Measurements from ENCODE around the gene AZIN2. TPM values are rescaled to one million over a fixed set of nuclear protein-coding genes. Genes with fewer than 3 reads are reported as not detected.
"Not testable (repeated sequence)": the region's sequence is repeated elsewhere in the genome, so short reads cannot be mapped to it uniquely, and the experiment has no call there.

AZIN2 gene
- total RNA-seq, 1 donor from 2014 or later = 0.55 TPM

GRCh38 chr1:33124647-33125046, 43.7 kb downstream of the AZIN2 start:
- not testable (repeated sequence) for ATAC-seq; DNase-seq (ENCODE audit: low spot score)

- DNase-seq (ENCODE audit: low spot score) (no peak), ATAC-seq (no peak)
Observed at GRCh38 chr1:33126411-33127000, 45.6 kb downstream of the AZIN2 start.

GRCh38 chr1:33127001-33127823, 46.3 kb downstream of the AZIN2 start:
- ATAC-seq = peak; percentile 98
- DNase-seq (ENCODE audit: low spot score) = peak; percentile 100

GRCh38 chr1:33128781-33129180, 47.8 kb downstream of the AZIN2 start:
- ATAC-seq = no peak
- peak; percentile 18 for DNase-seq (ENCODE audit: low spot score)

- no peak for ATAC-seq
- DNase-seq (ENCODE audit: low spot score) = peak; percentile 21
Observed at GRCh38 chr1:33130297-33130696, 49.3 kb downstream of the AZIN2 start.

GRCh38 chr1:33131191-33131590, 50.2 kb downstream of the AZIN2 start:
- DNase-seq (ENCODE audit: low spot score) = peak; percentile 7
- no peak for ATAC-seq

GRCh38 chr1:33132549-33132948, 51.6 kb downstream of the AZIN2 start:
- ATAC-seq = no peak

GRCh38 chr1:33133478-33134105, 52.6 kb downstream of the AZIN2 start:
- DNase-seq (ENCODE audit: low spot score) (no peak), ATAC-seq (no peak)

More at GRCh38 chr1:33132549-33132948, 51.6 kb downstream of the AZIN2 start:
- no peak for DNase-seq (ENCODE audit: low spot score)

GRCh38 chr1:33136041-33136440, 55.1 kb downstream of the AZIN2 start:
- not testable (repeated sequence) for DNase-seq (ENCODE audit: low spot score); ATAC-seq

GRCh38 chr1:33137800-33138199, 56.8 kb downstream of the AZIN2 start:
- DNase-seq (ENCODE audit: low spot score) (no peak), ATAC-seq (peak; percentile 13)

GRCh38 chr1:33140153-33141149, 59.5 kb downstream of the AZIN2 start:
- no peak for ATAC-seq
- no peak for DNase-seq (ENCODE audit: low spot score)

- no peak for DNase-seq (ENCODE audit: low spot score)
- ATAC-seq = no peak
Observed at GRCh38 chr1:33141216-33141615, 60.3 kb downstream of the AZIN2 start.

- DNase-seq (ENCODE audit: low spot score) (no peak), ATAC-seq (no peak)
Observed at GRCh38 chr1:33141781-33142180, 60.8 kb downstream of the AZIN2 start.

GRCh38 chr1:33142483-33143064, 61.6 kb downstream of the AZIN2 start:
- no peak for ATAC-seq
- no peak for DNase-seq (ENCODE audit: low spot score)

- DNase-seq (ENCODE audit: low spot score) (no peak), ATAC-seq (no peak)
Observed at GRCh38 chr1:33143176-33143575, 62.2 kb downstream of the AZIN2 start.

GRCh38 chr1:33143698-33144097, 62.7 kb downstream of the AZIN2 start:
- DNase-seq (ENCODE audit: low spot score) = no peak
- no peak for ATAC-seq

- no peak for DNase-seq (ENCODE audit: low spot score)
- ATAC-seq = no peak
Observed at GRCh38 chr1:33146003-33146402, 65.0 kb downstream of the AZIN2 start.

- ATAC-seq (no peak), DNase-seq (ENCODE audit: low spot score) (no peak)
Observed at GRCh38 chr1:33147275-33147996, 66.5 kb downstream of the AZIN2 start.

- DNase-seq (ENCODE audit: low spot score) = no peak
- ATAC-seq = peak; percentile 30
Observed at GRCh38 chr1:33147997-33148314, 67.0 kb downstream of the AZIN2 start.

GRCh38 chr1:33148615-33149014, 67.7 kb downstream of the AZIN2 start:
- ATAC-seq = no peak
- no peak for DNase-seq (ENCODE audit: low spot score)
